GM10248 (cell line): ENCODE data around the gene SMLR1.
A peak's percentile ranks its signal among the peaks of the same experiment; 100 is the strongest.

ENCODE experiments used
- CTCF ChIA-PET: fragments of 300-600 bp; sonication (Branson Sonifier 250); formaldehyde crosslinking; extraction: SDS; loops from one replicate; lab custom pipeline; 2021; ENCODE audit warnings: antibody characterized with exemption; lab: Yijun Ruan, JAX
- POLR2A ChIA-PET: fragments of 350-650 bp; sonication (Branson Sonifier 250); formaldehyde crosslinking; extraction: SDS; loops from one replicate; lab custom pipeline; 2020; ENCODE audit warnings: antibody characterized with exemption; lab: Yijun Ruan, JAX
- DNase-seq: peaks from one replicate; pipeline ENCODE4 v3.0.0; 2012; ENCODE audit errors: extremely low spot score
- CTCF ChIP-seq: IDR thresholded peaks from 2 replicates; pipeline ENCODE4 v1.5.1; 2012; ENCODE audit warnings: mild to moderate bottlenecking, low read depth; ENCODE audit errors: extremely low read depth, missing control alignments, control extremely low read depth

The SMLR1 gene

GRCh38 chr6:130872250-130873095 is 45.3 kb downstream of the SMLR1 start:
- ChIA-PET POLR2A (no interaction called here), CTCF (interaction anchor here (0.7 to 4.6 kb wide), 21 partner anchors 9 to 757 kb away, joined by 3 to 40 read pairs (median 4); no protein-coding TSS in a partner anchor)
- peak; percentile 87 for TF ChIP-seq CTCF
- peak; percentile 40 for DNase-seq

- CTCF ChIA-PET: interaction anchor here (1.4 to 4.6 kb wide), 6 partner anchors 9 to 30 kb away, joined by 3 to 40 read pairs (median 24); no protein-coding TSS in a partner anchor
- POLR2A ChIA-PET: no interaction called here
- no peak for TF ChIP-seq CTCF
- DNase-seq: no peak
These were observed 46.5 kb downstream of the SMLR1 start for GRCh38 chr6:130873746-130874145.

- TF ChIP-seq CTCF: no peak
- POLR2A ChIA-PET: no interaction called here
- CTCF ChIA-PET: interaction anchor here (2.0 kb wide), 1 partner anchor 237 kb away, joined by 8 read pairs; no protein-coding TSS in a partner anchor
- no peak for DNase-seq
These were observed 52.6 kb downstream of the SMLR1 start for GRCh38 chr6:130879826-130880225.

- POLR2A ChIA-PET: no interaction called here
- CTCF ChIA-PET: interaction anchor here (5.4 kb wide), 1 partner anchor 10 kb away, joined by 40 read pairs; no protein-coding TSS in a partner anchor
- DNase-seq: no peak
- TF ChIP-seq CTCF: no peak
These were observed 55.2 kb downstream of the SMLR1 start for GRCh38 chr6:130882370-130882769.

- POLR2A ChIA-PET: no interaction called here
- CTCF ChIA-PET: interaction anchor here (0.8 to 5.5 kb wide), 47 partner anchors 8 to 1415 kb away, joined by 3 to 139 read pairs (median 4); partner anchors contain the start of gene MED23
- peak; percentile 84 for TF ChIP-seq CTCF
- DNase-seq: peak; percentile 51
These were observed 58.4 kb downstream of the SMLR1 start for GRCh38 chr6:130885392-130886192.
